Activated T-helper 17 cell treated with anti-CD3 and anti-CD28 coated beads, Interleukin-2, amount 50 U/mL, for 72 hours (primary cell): ENCODE data around the gene SOX30. TPM values are rescaled to one million over a fixed set of nuclear protein-coding genes. Genes with fewer than 3 reads are reported as not detected.

Source experiments
- ATAC-seq: fragments of 150-1000 bp; cut with Tn5 transposase; replicated peaks from 2 replicates; pipeline ENCODE4 v1.10.0; 2021; ENCODE audit warnings: mild to moderate bottlenecking, moderate library complexity
- H3K27ac Mint-ChIP-seq: one replicate; pipeline ENCODE4 v1.8.0; 2022; ENCODE audit warnings: mixed read lengths
- H3K27me3 Mint-ChIP-seq: one replicate; pipeline ENCODE4 v1.8.0; 2022; ENCODE audit warnings: mixed read lengths
- H3K36me3 Mint-ChIP-seq: one replicate; pipeline ENCODE4 v1.8.0; 2022; ENCODE audit warnings: low read depth, mild to moderate bottlenecking, mixed read lengths
- H3K4me1 Mint-ChIP-seq: one replicate; pipeline ENCODE4 v1.8.0; 2022; ENCODE audit warnings: mixed read lengths
- H3K4me3 Mint-ChIP-seq: one replicate; pipeline ENCODE4 v1.8.0; 2022; ENCODE audit warnings: mild to moderate bottlenecking, mixed read lengths
- H3K9me3 Mint-ChIP-seq: one replicate; pipeline ENCODE4 v1.8.0; 2022; ENCODE audit warnings: mixed read lengths
- total RNA-seq, 2 donors: library from RNA; stranded (reverse); gene quantifications; one replicate each; pipeline ENCODE4 v1.2.3, GENCODE V29; 2022

SOX30 gene
- total RNA-seq, 2 donors from 2014 or later, result 0.50 to 1.0 TPM

DNA sequence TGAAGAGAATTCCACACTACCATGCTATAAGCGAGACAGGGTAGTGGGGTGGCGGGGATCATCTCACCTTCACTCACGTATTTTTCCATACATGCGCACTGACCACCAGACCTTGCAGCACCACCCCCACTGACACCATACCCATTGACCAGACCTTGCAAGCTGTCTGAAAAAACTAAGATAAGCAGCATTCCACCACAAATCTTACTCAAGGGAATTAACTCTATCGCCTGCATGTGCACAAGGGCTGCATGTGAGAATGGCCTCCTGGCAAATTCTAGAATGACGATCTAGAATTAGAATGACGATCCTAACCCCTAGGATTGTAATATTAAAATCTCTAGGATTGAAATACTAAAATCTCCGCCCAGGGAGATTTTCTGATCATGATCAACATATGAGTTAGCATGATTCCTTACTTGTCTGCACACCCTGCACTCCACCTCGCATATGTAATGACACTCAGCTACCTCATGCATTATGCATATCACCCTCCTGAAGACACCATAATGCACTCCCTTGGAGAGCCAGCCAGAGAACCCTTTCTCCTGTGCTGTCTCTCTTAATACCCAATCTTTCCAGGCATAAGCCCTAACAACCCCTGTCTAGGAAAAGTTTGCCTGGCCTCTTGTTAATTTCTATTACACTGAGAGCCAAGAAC is 11.7 kb downstream of the SOX30 start:
- ATAC-seq, result no peak
- H3K4me3 Mint-ChIP-seq, result no peak overlapping the region
- no peaks in the 10 kb centered on the region for H3K36me3 Mint-ChIP-seq
- no peak overlapping the region for H3K27ac Mint-ChIP-seq
- H3K4me1 Mint-ChIP-seq, result no peaks in the 10 kb centered on the region
- no peaks in the 10 kb centered on the region for H3K9me3 Mint-ChIP-seq
- H3K27me3 Mint-ChIP-seq, result no peaks in the 10 kb centered on the region

GRCh38 chr5:157630341-157630740 is 21.9 kb downstream of the SOX30 start:
- ATAC-seq, result no peak
- Mint-ChIP-seq H3K36me3 (no peaks in the 10 kb centered on the region), H3K9me3 (no peaks in the 10 kb centered on the region), H3K4me3 (no peak overlapping the region), H3K27me3 (no peaks in the 10 kb centered on the region), H3K27ac (no peak overlapping the region), H3K4me1 (no peaks in the 10 kb centered on the region)

DNA sequence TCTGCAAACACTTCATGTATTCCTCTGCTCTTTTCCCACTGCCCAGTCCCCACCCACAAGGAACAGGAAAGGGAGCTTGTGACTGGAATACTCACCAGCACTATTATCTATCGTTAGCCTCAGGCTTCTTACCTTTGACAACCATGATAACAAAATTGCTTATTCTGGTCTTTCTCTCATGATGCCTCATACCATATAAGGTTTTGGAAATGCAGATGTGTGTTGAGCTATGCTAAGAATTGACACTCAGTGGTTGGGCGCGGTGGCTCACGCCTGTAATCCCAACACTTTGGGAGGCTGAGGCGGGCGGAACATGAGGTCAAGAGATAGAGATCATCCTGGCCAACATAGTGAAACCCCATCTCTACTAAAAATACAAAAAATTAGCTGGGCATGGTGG is 25.4 kb downstream of the SOX30 start:
- Mint-ChIP-seq H3K27me3 (no peaks in the 10 kb centered on the region), H3K4me1 (no peaks in the 10 kb centered on the region), H3K27ac (no peak overlapping the region), H3K9me3 (no peaks in the 10 kb centered on the region), H3K4me3 (no peak overlapping the region), H3K36me3 (no peaks in the 10 kb centered on the region)
- no peak for ATAC-seq

DNA sequence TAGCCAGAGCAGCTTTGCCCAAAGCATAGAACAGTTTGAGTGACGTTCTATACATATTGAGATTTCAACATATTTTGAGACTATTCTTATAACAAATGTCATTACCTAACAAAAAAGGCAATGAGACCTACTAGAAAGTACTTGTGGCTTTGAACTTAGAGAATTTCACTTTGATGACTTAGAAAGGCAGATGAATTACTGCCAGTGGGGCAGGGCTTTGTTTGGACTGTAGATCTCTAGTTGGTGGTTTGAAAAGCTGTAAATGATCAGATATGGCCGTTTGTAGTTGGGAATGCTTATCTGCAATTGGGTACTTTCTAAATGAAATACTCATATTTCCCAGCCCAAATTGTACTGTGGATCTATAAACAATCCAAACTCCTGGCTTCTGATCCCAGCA is 28.1 kb downstream of the SOX30 start:
- Mint-ChIP-seq H3K27ac (no peak overlapping the region), H3K9me3 (no peaks in the 10 kb centered on the region), H3K27me3 (no peaks in the 10 kb centered on the region), H3K36me3 (no peaks in the 10 kb centered on the region), H3K4me1 (no peaks in the 10 kb centered on the region), H3K4me3 (no peak overlapping the region)
- ATAC-seq, result no peak

DNA sequence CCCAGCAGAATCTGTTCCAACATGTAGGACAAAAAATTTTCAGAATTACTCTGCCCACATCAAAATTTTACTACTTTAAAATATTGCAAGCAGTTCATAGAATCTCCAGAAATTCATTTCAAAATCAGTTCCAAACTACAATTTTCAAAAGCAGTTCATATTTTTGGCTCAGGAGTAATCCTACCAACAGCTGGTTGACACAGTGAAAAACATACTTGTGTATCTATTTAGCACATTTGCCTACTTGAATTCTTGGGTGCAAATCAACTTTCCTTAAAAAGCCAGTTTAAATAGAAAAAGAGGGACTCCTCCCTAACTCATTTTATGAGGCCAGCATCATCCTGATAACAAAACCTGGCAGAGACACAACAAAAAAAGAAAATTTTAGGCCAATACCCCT is 31.5 kb downstream of the SOX30 start:
- no peak overlapping the region for H3K4me3 Mint-ChIP-seq
- no peaks in the 10 kb centered on the region for H3K27me3 Mint-ChIP-seq
- H3K9me3 Mint-ChIP-seq, result no peaks in the 10 kb centered on the region
- no peaks in the 10 kb centered on the region for H3K36me3 Mint-ChIP-seq
- no peaks in the 10 kb centered on the region for H3K4me1 Mint-ChIP-seq
- no peak overlapping the region for H3K27ac Mint-ChIP-seq
- no peak for ATAC-seq

DNA sequence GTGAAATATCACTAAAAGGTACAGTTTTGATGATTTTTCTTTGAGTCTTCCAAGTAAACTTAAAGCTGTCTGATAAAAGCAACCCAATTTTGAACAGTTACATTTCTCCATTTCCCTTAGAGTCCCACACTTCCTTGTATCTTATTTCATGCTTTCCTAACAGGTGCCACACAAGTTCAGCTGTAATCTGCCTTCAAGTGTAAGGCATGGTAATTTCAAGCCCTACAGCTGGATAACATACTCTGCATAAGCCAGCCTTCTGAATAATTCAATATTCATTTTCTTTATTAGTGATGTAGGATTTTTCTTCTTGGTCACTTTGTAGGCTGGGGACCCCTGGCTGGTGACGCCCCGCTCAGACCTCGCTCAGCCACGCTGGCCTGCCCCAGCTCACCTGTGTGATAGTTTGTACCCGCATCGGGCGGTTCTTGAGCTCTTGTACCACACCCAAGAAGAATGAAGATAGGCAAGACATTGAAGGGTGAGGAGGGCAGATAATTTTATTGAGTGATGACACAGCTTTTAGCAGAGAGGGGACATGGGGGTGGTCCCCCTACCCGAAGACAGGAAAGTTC is 34.0 kb downstream of the SOX30 start:
- Mint-ChIP-seq H3K4me3 (no peak overlapping the region), H3K27ac (no peak overlapping the region), H3K36me3 (no peaks in the 10 kb centered on the region), H3K9me3 (no peaks in the 10 kb centered on the region), H3K27me3 (no peaks in the 10 kb centered on the region), H3K4me1 (peaks cover 13% of the 10 kb centered on the region)
- no peak for ATAC-seq

- Mint-ChIP-seq H3K4me3 (no peak overlapping the region), H3K27me3 (no peaks in the 10 kb centered on the region), H3K36me3 (no peaks in the 10 kb centered on the region), H3K27ac (no peak overlapping the region), H3K4me1 (peaks cover 25% of the 10 kb centered on the region), H3K9me3 (no peaks in the 10 kb centered on the region)
- ATAC-seq, result no peak
These were observed 35.5 kb downstream of the SOX30 start for GRCh38 chr5:157616785-157617184.

DNA sequence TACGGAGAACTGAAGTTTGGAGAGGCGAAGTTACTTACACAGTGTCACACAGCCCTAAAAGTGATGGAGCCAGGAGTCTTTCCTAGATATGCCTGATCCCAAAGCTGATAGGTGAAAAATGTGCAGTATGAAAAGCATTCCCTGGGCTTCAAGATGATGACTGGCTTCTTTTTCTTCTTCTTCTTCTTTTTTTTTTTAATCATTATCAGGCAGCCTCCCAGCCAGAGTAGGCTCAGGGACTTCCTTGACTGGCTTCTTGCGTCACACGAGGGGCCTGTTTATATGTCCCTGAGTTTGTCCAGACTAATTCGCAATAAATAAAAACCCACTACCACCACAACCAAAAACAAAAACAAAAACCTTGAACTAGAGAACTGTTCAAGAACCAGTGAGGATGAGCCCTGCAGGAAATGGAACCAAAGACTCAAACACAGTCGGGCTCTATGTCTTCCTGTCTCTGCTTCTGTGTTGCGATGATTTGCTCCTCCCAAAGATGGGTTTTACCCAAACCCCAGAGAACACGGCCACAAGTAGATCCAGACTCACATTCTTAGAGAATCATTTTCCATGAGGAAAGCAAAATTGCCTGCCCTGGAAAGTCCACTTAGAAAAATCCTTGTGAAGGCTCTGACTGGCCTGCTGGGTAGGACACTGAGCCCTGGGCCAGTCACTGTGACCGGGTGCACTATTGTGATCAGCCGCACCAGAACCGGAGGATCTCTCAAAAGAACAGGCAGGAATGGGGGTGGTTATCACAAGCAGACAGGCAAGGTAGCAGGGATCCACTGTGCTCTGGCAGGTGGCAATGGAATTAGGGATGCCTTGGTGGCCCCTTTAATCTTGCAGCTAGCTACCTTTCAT is 38.6 kb downstream of the SOX30 start:
- Mint-ChIP-seq H3K27me3 (no peaks in the 10 kb centered on the region), H3K4me1 (peaks cover 45% of the 10 kb centered on the region), H3K36me3 (no peaks in the 10 kb centered on the region)

DNA sequence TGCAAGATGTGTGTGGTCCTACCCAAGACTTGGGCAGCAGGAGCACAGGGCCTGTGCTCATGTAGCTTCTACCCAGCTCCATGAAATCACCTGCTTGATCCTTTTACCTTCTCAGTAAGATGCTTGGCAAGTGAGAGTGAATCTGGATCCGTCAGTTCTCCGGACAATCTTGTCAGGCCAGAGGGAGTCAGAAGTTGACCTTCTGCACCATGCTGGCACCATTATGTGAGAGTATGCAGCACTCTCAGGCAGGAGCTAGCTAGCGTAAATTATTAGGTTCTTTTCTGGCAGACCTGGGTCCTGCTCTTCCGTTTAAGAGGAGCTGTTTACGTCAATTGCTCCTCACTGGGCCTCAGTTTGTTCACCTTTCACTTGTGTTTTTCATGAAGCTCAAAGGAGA is 39.7 kb downstream of the SOX30 start:
- H3K27ac Mint-ChIP-seq, result peak overlapping the region; percentile 92
- peak overlapping the region; percentile 86 for H3K4me3 Mint-ChIP-seq
- H3K9me3 Mint-ChIP-seq, result no peaks in the 10 kb centered on the region
- H3K27me3 Mint-ChIP-seq, result no peaks in the 10 kb centered on the region
- no peak for ATAC-seq
- peaks cover 51% of the 10 kb centered on the region for H3K4me1 Mint-ChIP-seq
- no peaks in the 10 kb centered on the region for H3K36me3 Mint-ChIP-seq

More for the DNA sequence above, 38.6 kb downstream of the SOX30 start:
- H3K27ac Mint-ChIP-seq, result peak overlapping the region; percentile 92
- H3K4me3 Mint-ChIP-seq, result peak overlapping the region; percentile 86
- peak; percentile 38 for ATAC-seq
- H3K9me3 Mint-ChIP-seq, result no peaks in the 10 kb centered on the region

- H3K27me3 Mint-ChIP-seq, result no peaks in the 10 kb centered on the region
- H3K4me1 Mint-ChIP-seq, result peaks cover 55% of the 10 kb centered on the region
- peak overlapping the region; percentile 92 for H3K27ac Mint-ChIP-seq
- H3K36me3 Mint-ChIP-seq, result no peaks in the 10 kb centered on the region
- H3K9me3 Mint-ChIP-seq, result no peaks in the 10 kb centered on the region
- H3K4me3 Mint-ChIP-seq, result peak overlapping the region; percentile 86
- peak; percentile 49 for ATAC-seq
These were observed 40.4 kb downstream of the SOX30 start for GRCh38 chr5:157611571-157612476.

DNA sequence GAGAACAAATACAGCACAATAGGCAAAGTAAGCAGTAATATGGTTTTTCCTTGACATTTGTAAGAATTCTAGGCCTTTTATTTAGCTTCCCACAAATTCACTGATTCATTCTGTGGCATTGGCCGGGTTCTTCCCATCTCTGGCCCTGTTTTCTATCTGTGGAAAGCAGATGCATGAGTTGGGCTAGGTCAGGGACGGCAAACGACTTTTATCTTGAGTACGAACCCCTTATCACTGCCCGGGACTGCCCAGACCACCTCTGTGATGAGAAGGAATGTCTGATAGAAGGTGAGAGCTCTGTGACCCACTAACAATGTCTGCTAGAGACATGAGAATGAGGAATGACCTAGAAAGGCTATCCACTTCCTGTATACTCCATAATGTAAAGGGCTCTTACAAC is 41.2 kb downstream of the SOX30 start:
- Mint-ChIP-seq H3K4me3 (peak overlapping the region; percentile 35), H3K9me3 (no peaks in the 10 kb centered on the region), H3K36me3 (no peaks in the 10 kb centered on the region), H3K27ac (peak overlapping the region; percentile 51), H3K4me1 (peaks cover 58% of the 10 kb centered on the region), H3K27me3 (no peaks in the 10 kb centered on the region)
- no peak for ATAC-seq

DNA sequence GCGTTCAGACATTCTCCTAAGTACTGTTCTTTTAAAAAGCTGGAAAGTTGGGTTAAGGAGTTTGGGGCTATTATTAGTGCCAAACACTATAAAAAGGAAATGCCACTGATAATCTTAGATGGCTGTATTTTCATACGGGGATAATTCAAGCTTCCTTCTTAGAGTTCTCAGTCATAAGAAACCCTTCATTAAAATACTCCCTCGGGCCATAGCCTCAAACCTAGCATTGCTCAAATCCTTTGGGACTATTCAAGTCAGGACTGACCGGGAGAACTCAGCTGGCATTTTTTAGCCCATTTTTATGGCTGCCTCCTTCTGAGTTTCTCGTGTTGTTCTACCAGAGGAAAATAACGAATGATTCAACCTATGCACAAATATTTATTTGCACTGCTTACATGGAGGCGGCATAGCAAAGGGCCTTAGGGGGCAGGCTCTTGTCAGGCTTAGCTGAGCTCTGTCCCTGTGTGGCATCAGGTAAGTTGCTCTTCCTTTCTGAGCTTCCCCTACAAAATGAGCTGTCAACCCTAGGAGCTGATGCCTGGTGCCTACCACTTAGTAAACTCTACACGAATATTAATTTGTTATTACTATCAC is 43.2 kb downstream of the SOX30 start:
- Mint-ChIP-seq H3K4me3 (no peak overlapping the region), H3K27ac (no peak overlapping the region), H3K27me3 (no peaks in the 10 kb centered on the region), H3K36me3 (no peaks in the 10 kb centered on the region), H3K4me1 (peaks cover 61% of the 10 kb centered on the region), H3K9me3 (no peaks in the 10 kb centered on the region)
- no peak for ATAC-seq

DNA sequence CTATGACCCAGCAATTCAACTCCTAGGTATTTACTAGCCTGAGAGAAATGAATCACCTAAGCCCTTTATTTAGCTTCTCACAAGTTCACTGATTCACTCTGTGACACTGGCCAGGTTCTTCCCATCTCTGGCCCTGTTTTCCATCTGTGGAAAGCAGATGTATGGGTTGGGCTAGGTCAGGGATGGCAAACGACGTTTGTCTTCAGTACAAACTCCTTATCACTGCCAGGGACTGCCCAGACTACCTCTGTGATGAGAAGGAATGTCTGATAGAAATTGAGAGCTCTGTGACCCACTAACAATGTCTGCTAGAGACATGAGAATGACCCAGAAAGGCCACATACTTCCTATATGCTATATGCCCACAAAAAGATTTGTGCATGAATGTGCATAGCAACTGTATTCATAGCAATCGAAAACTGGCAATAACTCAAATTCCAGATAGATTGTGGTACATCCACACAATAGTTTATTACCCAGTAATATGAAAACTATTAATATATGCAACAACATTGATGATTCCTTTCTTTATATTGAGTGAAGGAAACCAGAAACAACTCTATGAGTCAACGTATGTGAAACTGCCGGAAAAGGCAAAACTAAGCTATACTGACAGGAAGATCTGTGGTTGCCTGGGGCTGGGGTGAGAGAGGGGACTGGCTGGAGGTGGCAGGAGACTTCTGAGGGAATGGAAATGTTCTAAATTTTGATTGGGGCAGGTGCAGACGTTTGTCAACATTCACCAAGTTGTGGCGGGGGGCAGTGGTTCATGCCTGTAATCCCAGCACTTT is 44.7 kb downstream of the SOX30 start:
- no peaks in the 10 kb centered on the region for H3K9me3 Mint-ChIP-seq
- ATAC-seq, result peak; percentile 70
- H3K36me3 Mint-ChIP-seq, result no peaks in the 10 kb centered on the region
- no peaks in the 10 kb centered on the region for H3K27me3 Mint-ChIP-seq
- peak overlapping the region; percentile 80 for H3K27ac Mint-ChIP-seq
- peaks cover 58% of the 10 kb centered on the region for H3K4me1 Mint-ChIP-seq
- peak overlapping the region; percentile 57 for H3K4me3 Mint-ChIP-seq
